D721Med (cell line): Measurements from ENCODE around the gene TOP2A.
"Not testable (repeated sequence)": the region's sequence is repeated elsewhere in the genome, so short reads cannot be mapped to it uniquely, and the experiment has no call there.

Source experiments
- DNase-seq: peaks from one replicate; pipeline ENCODE4 v3.0.0; 2011; ENCODE audit warnings: low spot score; ENCODE audit not compliant: insufficient read length
- FAIRE-seq: peaks from 2 replicates; lab custom pipeline; 2011; peaks lifted over from hg19 to GRCh38; lab: Jason Lieb, UNC
- CTCF ChIP-seq: IDR thresholded peaks from 2 replicates; pipeline ENCODE4 v1.5.1; 2012; ENCODE audit warnings: mild to moderate bottlenecking, control low read depth; ENCODE audit not compliant: insufficient read depth; ENCODE audit errors: missing control alignments

TOP2A gene

GRCh38 chr17:40412880-40413279, 4.8 kb downstream of the TOP2A start:
- no peak for FAIRE-seq
- no peak for DNase-seq
- no peak for TF ChIP-seq CTCF

GRCh38 chr17:40411821-40412220, 5.9 kb downstream of the TOP2A start:
- FAIRE-seq (no peak), DNase-seq (no peak)
- no peak for TF ChIP-seq CTCF

GRCh38 chr17:40410082-40410481, 7.6 kb downstream of the TOP2A start:
- DNase-seq (no peak), FAIRE-seq (no peak)
- TF ChIP-seq CTCF = no peak

- not testable (repeated sequence) for FAIRE-seq
These were observed 8.2 kb downstream of the TOP2A start for GRCh38 chr17:40409540-40409939.

GRCh38 chr17:40407460-40407859, 10.2 kb downstream of the TOP2A start:
- no peak for FAIRE-seq
- no peak for TF ChIP-seq CTCF
- no peak for DNase-seq

More at GRCh38 chr17:40409540-40409939, 8.2 kb downstream of the TOP2A start:
- not testable (repeated sequence) for DNase-seq

GRCh38 chr17:40404003-40404402, 13.7 kb downstream of the TOP2A start:
- DNase-seq (no peak), FAIRE-seq (no peak)
- TF ChIP-seq CTCF = no peak

GRCh38 chr17:40402668-40403067, 15.0 kb downstream of the TOP2A start:
- FAIRE-seq (no peak), DNase-seq (no peak)
- no peak for TF ChIP-seq CTCF

GRCh38 chr17:40399185-40399584, 18.5 kb downstream of the TOP2A start:
- TF ChIP-seq CTCF = peak; percentile 57
- no peak for DNase-seq
- FAIRE-seq = no peak

- FAIRE-seq = not testable (repeated sequence)
These were observed 31.1 kb downstream of the TOP2A start for GRCh38 chr17:40386555-40386954.

More at GRCh38 chr17:40386555-40386954, 31.1 kb downstream of the TOP2A start:
- not testable (repeated sequence) for DNase-seq
